Brain microvascular endothelial cell (primary cell): ENCODE data around the gene TMEM31.
A peak's percentile ranks its signal among the peaks of the same experiment; 100 is the strongest.

Source experiments
- DNase-seq: peaks from one replicate; pipeline ENCODE4 v3.0.0-alpha.2; 2020
- H3K27ac ChIP-seq: fragments of 250-450 bp; sonication (Bioruptor Pico); 2 replicates; pipeline ENCODE4 v1.5.1; 2020; ENCODE audit warnings: mild to moderate bottlenecking, moderate library complexity
- H3K27me3 ChIP-seq: fragments of 250-450 bp; sonication (Bioruptor Pico); replicated peaks from 2 replicates; pipeline ENCODE4 v1.5.1; 2020; ENCODE audit warnings: mild to moderate bottlenecking
- H3K36me3 ChIP-seq: fragments of 250-450 bp; sonication (Bioruptor Pico); replicated peaks from 2 replicates; pipeline ENCODE4 v1.5.1; 2020; ENCODE audit warnings: mild to moderate bottlenecking
- H3K4me3 ChIP-seq: 2 replicates; pipeline ENCODE4 v1.5.1; 2011; ENCODE audit warnings: low read depth, mild to moderate bottlenecking, control low read depth, low read length, moderate library complexity
- CTCF ChIP-seq: IDR thresholded peaks from 2 replicates; pipeline ENCODE4 v1.5.1; 2011; ENCODE audit warnings: low read depth, mild to moderate bottlenecking, moderate library complexity, low read length, control low read depth, inconsistent platforms; ENCODE audit errors: missing control alignments
- in situ Hi-C: cut with HindIII; loops from 2 replicates; pipeline ENCODE4 v1.10.0; 2017; ENCODE audit warnings: low sequenced_read_pairs, low pct_ligation_motif_present

Gene TMEM31

GRCh38 chrX:103678199-103678993 is 32.3 kb upstream of the TMEM31 start:
- Histone ChIP-seq H3K36me3 (peaks cover 48% of the 10 kb centered on the region), H3K27me3 (no peaks in the 10 kb centered on the region), H3K4me3 (no peak overlapping the region), H3K27ac (no peak overlapping the region)
- no peak for DNase-seq
- in situ Hi-C loops = no loop called here
- TF ChIP-seq CTCF = no peak

- no peak overlapping the region for H3K4me3 ChIP-seq
These were observed 29.3 kb upstream of the TMEM31 start for GRCh38 chrX:103681443-103681842.

GRCh38 chrX:103685396-103685795 is 25.3 kb upstream of the TMEM31 start:
- H3K27ac ChIP-seq = peak overlapping the region; percentile 87
- in situ Hi-C loops = no loop called here
- H3K4me3 ChIP-seq = peak overlapping the region; percentile 77
- peaks cover 25% of the 10 kb centered on the region for H3K36me3 ChIP-seq
- no peak for TF ChIP-seq CTCF
- DNase-seq = peak; percentile 6
- no peaks in the 10 kb centered on the region for H3K27me3 ChIP-seq

More at GRCh38 chrX:103681443-103681842, 29.3 kb upstream of the TMEM31 start:
- Histone ChIP-seq H3K36me3 (peaks cover 54% of the 10 kb centered on the region), H3K27ac (no peak overlapping the region), H3K27me3 (no peaks in the 10 kb centered on the region)
- in situ Hi-C loops = no loop called here
- TF ChIP-seq CTCF = no peak
- no peak for DNase-seq

GRCh38 chrX:103686199-103687072 is 24.3 kb upstream of the TMEM31 start, which contains the start of gene MORF4L2:
TSS of gene MORF4L2 (minus strand) at chrX:103686699. CDS start at chrX:103677027, 9,672 bp downstream.
- H3K36me3 ChIP-seq = peaks cover 17% of the 10 kb centered on the region
- peak within 1 kb of the TSS; percentile 99 for H3K27ac ChIP-seq
- H3K27me3 ChIP-seq = no peaks in the 10 kb centered on the region
- in situ Hi-C loops = no loop called here
- peak; percentile 97 for DNase-seq
- peak within 1 kb of the TSS; percentile 77 for H3K4me3 ChIP-seq
- TF ChIP-seq CTCF = no peak

GRCh38 chrX:103687073-103687695 is 23.5 kb upstream of the TMEM31 start:
- Histone ChIP-seq H3K36me3 (peaks cover 17% of the 10 kb centered on the region), H3K27ac (peak overlapping the region; percentile 99), H3K27me3 (no peaks in the 10 kb centered on the region), H3K4me3 (peak overlapping the region; percentile 59)
- peak; percentile 69 for DNase-seq
- in situ Hi-C loops = no loop called here
- TF ChIP-seq CTCF = peak; percentile 44
